HG03066 (cell line): ENCODE data around the gene B3GNT7.
"Not testable (repeated sequence)": the region's sequence is repeated elsewhere in the genome, so short reads cannot be mapped to it uniquely, and the experiment has no call there.

ENCODE experiments used
- ATAC-seq: cut with Tn5 transposase; IDR thresholded peaks from one replicate; pipeline ENCODE4 v1.9.1; 2021; ENCODE audit warnings: low read depth; ENCODE audit not compliant: unreplicated experiment

The B3GNT7 gene

DNA sequence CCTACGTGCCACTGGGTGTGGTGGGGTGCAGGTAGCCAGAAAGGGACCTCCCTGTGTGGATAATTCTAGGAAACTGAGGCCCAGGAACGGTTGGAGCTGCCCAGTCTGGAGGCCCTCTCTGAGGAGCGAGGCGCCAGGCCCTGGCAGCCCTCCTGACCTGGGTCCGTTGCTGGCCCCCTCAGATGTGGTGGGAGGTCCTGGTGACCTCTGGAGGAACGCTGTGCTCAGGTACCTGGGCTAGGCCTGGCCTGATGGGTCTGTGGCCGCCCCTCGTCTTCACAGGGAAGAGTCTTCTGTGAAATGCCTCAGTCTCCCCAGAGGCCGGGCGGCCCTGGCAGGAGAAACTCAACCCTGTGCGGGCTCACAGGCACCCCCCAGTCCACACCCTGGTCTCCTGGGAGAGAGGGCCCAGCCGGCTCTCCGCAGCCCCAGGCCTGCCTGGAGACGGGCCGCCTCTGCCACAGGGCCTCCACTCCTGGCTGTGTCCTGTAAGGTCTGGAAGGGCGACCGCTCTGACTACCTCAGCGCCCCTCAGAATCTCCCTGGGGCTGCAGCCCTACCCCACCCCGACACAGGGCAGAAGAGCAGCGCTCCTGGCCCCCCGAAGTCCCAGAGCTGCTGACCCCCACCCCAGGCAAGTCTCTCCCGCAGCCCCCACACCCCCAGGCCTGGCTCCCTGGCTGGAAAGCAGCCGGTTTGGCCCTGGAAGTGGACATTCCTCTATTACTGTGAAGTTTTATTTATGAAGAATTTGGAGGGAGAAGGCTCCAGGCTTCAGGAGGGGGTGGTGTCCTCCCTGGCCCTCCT lies 3.7 kb downstream of the B3GNT7 start:
- ATAC-seq = no peak

DNA sequence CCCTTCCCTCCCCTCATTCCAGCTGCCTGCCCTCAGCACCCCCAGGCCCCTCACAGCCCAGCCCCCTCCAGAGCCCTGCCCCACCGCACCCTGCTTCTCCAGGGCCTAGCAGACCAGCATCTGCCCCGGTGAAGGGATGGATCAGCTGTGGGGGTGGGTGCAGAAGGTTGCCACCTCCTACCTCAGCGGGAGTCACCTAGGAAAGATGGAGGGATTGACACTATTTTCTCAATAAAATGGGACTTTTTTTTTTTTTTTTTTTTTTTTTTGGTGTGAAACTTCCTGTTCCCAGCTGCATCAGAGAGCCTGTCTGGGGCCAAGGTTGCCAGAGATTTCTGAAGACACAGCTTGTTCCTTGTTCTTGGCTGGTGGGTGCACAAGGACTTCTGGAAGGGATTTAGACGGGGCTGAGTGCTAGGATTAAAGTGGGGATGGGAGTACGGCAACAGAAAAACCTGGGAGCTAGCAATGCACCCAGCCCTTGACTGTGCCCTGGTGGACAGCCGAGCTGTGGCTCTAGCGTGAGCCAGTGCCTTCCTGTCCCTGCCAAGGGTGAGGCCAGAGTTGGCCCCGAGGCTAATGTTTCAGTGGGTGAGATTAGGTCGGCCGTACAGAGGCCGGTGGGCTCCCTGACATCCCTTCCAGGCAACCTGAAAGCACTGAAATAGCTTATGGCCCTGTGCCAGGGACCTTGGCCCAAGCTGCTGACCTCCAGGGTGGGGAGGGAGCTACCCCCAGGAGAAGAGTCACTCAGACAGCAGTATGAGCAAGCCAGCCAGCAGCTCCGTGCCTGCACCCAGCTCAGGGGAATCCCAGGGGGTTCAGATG lies 4.6 kb downstream of the B3GNT7 start:
- no peak for ATAC-seq

DNA sequence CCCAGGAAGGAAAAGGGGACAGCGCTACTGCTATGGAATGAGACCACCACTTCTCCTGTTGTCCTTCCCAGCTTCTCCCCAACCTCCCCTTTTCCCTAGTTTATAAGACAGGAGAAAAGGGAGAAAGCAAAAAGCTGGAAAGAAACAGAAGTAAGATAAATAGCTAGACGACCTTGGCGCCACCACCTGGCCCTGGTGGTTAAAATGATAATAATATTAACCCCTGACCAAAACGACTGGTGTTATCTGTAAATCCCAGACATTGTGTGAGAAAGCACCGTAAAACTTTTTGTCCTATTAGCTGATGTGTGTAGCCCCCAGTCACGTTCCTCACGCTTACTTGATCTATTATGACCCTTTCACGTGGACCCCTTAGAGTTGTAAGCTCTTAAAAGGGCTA lies 5.2 kb downstream of the B3GNT7 start:
- not testable (repeated sequence) for ATAC-seq

DNA sequence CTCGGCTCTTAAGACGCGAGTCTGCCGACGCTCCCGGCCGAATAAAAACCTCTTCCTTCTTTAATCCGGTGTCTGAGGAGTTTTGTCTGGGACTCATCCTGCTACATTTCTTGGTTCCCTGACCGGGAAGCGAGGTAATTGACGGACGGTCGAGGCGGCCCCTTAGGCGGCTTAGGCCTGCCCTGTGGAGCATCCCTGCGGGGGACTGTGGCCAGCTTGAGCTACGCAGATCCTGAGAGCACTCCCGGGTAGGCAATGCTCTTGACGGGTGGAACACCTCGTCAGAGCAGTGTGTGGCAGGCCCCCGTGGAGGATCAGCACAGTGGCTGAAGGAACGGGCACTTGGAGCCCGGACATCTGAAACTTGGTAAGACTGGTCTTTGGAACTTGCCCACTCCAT lies 5.6 kb downstream of the B3GNT7 start:
- not testable (repeated sequence) for ATAC-seq

DNA sequence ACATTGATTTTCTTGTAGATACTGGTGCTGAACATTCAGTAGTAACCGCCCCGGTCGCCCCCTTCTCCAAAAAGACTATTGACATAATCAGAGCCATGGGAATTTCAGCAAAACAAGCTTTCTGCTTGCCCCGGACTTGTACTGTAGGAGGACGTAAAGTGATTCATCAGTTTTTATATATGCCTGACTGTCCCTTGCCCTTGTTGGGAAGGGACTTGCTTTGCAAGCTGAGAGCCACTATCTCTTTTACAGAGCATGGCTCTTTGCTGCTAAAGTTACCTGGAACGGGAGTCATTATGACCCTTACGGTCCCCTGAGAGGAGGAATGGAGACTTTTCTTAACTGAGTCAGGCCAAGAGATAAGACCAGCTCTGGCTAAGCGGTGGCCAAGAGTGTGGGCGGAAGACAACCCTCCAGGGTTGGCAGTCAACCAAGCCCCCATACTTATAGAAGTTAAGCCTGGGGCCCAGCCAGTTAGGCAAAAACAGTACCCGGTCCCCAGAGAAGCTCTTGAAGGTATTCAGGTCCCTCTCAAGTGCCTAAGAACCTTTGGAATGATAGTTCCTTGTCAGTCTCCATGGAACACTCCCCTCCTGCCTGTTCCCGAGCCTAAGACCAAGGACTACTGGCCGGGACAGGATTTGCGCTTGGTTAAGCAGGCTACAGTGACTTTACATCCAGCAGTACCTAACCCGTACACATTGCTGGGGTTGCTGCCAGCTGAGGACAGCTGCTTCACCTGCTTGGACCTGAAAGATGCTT lies 8.1 kb downstream of the B3GNT7 start:
- not testable (repeated sequence) for ATAC-seq

DNA sequence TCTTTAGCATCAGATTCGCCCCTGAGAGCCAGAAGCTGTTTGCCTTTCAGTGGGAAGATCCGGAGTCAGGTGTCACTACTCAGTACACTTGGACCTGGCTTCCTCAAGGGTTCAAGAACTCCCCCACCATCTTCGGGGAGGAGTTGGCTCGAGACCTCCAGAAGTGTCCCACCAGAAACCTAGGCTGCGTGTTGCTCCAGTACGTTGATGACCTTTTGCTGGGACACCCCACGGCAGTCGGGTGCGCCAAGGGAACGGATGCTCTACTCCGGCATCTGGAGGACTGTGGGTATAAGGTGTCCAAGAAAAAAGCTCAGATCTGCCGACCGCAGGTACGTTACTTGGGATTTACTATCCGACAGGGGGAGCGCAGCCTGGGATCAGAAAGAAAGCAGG lies 8.7 kb downstream of the B3GNT7 start:
- not testable (repeated sequence) for ATAC-seq

DNA sequence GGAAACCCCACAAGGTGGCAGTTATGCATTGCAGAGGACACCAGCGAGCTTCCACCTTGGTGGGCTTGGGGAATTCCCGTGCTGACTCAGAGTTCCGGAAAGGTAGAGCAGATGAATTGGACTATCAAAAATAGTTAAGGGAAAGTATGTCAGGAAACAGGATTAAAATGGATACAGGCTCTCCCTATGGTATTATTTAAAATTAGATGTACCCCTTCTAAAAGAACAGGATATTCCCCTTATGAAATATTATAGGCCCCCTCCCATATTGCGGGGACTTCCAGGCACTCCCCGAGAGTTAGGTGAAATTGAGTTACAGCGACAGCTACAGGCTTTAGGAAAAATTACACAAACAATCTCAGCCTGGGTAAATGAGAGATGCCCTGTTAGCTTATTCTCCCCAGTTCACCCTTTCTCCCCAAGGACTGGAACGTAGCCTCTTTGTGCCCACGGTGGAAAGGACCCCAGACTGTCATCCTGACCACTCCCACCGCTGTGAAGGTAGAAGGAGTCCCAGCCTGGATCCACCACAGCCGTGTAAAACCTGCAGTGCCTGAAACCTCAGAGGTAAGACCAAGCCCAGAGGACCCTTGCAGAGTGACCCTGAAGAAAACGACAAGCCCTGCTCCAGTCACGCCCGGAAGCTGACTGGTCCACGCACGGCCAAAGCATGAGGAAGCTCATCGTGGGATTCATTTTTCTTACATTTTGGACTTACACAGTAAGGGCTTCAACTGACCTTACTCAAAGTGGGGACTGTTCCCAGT lies 10.3 kb downstream of the B3GNT7 start:
- not testable (repeated sequence) for ATAC-seq

DNA sequence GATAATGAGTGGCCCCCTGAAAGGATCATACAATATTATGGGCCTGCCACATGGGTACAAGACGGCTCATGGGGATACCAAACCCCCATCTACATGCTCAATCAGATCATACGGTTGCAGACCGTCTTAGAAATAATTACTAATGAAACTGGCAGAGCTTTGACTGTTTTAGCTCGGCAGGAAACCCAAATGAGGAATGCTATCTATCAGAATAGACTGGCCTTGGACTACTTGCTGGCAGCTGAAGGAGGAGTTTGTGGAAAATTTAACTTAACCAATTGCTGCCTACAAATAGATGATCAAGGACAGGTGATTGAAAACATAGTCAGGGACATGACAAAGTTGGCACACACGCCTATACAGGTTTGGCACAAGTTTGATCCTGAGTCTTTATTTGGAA lies 12.2 kb downstream of the B3GNT7 start:
- ATAC-seq = not testable (repeated sequence)

DNA sequence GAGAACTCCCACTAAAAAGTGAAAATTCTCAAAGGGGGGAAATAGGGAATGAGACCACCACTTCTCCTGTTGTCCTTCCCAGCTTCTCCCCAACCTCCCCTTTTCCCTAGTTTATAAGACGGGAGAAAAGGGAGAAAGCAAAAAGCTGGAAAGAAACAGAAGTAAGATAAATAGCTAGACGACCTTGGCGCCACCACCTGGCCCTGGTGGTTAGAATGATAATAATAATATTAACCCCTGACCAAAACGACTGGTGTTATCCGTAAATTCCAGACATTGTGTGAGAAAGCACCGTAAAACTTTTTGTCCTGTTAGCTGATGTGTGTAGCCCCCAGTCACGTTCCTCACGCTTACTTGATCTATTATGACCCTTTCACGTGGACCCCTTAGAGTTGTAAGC lies 12.8 kb downstream of the B3GNT7 start:
- not testable (repeated sequence) for ATAC-seq

DNA sequence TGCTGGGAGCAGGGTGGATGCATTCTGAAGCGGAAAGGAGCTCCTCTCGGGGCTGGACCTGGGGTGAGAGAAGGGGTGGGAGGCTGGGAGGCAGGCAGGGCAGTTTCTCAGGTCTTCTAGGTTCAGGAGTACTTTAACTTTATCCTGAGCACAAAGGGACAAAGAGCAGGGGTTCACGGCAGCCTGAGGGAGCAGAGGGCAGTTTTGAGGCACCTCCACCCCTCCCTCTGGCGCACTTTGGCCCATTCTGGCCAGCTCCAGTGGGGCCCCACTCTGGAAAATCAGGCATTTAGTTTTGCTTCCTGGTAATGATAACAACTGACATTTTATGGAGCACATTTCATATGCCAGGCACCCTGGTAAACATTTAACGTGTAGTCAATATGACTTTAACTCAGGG lies 14.3 kb downstream of the B3GNT7 start:
- ATAC-seq = no peak

DNA sequence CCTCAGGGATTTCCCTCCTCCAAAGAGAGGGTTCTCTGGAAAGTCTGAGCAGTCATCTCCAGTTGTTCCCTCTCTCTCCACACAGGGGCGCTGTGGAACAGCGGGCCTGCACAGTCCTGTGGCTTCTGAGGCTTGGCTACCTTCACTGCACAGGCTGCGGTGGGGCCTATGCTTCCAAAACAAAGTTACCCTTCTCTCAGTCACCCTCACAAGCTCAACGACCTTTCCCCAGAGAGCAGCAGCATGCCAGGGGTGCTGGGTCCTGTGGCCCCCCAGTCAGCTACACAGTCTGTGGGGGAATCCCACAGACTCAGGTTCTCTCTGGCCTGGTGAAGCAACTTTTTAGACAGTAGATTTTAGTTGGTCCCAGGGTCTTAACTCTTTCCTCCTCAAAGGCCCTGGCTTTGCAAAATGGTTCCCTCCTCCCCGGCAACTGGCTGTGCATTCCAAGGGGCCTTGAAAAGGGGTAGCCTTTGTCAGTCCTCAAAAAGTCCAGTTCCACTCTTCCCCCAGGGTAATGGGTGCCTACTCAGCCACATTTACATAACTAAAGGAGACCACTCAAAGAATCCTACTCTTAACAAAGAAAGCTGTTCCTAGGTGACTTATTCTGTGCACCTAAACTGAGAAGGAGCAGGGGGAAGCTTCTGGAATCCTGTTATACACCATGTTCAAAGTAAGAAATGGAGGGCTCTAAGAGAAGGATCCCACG lies 14.9 kb downstream of the B3GNT7 start:
- no peak for ATAC-seq

DNA sequence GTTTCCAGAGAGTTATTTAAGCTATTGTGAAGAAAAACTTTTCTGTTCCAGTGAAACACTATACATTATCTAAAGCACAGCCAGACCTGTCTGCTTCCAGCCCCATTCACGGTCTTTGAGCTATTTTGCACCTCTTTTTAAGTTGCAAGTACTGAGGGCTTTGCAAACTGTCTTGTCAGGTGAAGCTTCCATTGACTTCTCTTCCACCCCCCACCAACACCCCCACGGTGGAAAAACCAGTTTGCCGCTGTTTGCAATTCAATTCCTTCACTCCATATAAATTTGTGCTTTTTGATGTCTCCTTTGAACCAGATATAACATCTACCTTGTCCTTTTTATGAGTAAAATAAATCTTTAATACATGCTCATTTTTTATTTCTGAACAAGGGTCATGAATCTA lies 15.7 kb downstream of the B3GNT7 start:
- ATAC-seq = no peak

DNA sequence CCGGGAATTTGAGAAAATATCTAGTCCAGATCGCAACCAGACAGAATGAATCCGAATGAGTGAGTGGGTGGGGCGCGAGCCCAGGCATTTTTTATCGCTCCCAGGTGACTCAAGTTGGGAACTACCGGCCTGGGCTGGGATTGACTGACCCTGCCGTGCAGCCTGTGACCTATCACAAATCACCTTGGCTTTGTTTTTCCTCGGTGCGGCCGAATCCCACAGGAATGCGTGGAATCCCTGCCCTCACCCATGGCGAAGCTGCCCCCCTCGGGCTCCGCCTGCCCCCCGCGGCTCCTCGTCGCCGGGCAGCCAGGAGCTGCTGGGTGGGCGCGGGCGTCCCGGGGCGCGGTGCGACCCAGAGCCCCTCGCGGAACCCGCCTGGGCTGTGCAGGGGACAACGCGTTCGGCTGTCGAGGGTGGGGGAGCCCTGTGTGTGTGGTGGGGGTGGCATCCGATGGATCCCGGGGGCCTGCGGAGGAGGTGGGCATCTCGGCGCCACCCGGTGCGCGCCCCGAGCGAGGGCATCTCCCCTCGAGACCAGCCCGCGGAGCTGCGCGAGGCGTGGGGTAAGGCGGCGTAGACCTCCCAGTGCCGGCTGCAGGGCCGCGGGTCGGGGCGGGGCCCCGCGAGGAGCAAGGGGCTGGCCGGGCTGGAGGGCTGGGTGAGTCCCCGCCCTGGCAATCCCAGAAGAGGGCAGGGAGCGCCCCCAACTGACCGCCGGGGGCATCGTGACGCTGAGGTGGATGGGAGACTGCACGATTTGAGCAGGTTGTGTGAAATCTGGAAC lies 16.5 kb downstream of the B3GNT7 start:
- ATAC-seq = peak; percentile 92

DNA sequence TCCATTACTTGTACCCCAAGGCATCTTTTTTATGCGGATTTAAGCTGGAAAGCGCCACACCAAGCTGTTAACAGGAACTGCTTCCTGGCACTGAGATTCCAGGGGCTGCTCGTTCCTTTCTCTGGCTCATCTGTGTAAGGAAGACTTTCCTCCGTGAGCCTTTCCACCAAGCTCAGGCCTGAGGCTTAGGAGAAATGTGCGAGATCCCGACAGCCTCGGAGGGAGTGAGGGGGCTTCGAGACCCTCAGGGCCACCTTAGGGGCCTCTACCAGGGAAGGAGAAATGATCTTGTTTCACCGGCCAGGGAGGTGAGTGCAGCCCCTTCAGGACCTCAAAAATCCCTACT lies 17.1 kb downstream of the B3GNT7 start:
- no peak for ATAC-seq

DNA sequence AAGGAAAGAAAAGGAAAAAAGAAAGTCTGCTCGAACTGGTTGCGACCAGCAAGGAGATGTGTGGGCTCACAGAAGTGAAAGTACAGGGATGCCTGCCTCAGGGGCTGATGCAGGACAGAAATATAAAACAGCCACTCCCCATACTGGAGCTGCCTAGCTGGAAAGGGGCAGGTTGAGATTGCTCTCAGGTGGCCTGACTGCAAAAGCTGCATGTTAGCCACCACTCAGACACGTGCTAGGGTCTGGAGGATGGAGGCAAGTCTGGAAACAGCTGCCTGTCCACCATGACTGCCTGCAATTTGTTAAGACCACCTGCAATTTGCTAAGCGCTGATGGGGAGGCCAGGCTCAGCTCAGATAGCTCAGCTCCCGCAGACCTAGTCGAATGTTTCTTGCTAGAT lies 17.9 kb downstream of the B3GNT7 start:
- no peak for ATAC-seq

DNA sequence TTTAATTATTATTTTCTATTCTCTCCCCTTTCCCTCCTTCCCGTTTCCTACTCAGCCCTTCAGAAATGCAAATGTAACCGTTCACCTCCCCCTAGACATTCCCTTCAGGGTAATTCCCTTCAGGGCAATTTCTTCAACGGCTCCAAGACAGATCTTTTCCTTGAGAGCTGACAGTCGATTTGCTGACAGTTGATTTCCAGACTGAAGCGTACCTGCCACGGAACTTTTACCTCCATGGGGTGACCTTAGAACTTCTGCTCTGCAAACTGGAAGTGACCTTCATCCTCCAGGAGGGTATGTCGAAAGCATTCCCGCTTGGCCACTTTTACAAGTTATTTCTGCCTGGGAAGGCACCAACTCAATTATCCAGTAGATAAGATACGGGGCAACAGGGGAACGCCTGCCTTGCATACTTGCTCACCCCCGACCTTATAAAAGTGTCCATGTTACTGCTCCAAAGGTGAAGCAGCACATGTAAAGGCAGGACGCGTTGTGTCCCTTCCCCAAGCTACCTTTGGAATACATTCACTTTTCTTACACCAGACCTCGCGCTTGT lies 18.5 kb downstream of the B3GNT7 start:
- ATAC-seq = no peak

DNA sequence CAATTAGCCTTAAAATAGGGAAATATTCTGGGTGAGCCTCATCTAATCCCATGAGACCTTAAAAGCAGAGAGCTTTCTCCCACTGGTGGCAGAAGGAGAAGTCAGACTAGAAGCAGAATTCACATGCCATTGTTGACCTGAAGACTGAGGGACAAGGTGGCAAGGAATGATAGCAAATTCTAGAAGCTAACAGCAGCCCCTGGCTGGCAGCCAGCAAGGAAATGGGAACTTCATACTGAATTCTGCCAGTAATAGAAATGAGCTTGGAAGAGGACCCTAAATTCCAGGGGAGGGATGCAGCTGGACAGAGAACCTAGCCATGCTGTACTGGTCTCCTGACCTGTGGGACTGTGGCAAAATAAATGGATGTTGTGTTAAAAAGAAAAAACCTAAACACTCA lies 19.5 kb downstream of the B3GNT7 start:
- no peak for ATAC-seq

DNA sequence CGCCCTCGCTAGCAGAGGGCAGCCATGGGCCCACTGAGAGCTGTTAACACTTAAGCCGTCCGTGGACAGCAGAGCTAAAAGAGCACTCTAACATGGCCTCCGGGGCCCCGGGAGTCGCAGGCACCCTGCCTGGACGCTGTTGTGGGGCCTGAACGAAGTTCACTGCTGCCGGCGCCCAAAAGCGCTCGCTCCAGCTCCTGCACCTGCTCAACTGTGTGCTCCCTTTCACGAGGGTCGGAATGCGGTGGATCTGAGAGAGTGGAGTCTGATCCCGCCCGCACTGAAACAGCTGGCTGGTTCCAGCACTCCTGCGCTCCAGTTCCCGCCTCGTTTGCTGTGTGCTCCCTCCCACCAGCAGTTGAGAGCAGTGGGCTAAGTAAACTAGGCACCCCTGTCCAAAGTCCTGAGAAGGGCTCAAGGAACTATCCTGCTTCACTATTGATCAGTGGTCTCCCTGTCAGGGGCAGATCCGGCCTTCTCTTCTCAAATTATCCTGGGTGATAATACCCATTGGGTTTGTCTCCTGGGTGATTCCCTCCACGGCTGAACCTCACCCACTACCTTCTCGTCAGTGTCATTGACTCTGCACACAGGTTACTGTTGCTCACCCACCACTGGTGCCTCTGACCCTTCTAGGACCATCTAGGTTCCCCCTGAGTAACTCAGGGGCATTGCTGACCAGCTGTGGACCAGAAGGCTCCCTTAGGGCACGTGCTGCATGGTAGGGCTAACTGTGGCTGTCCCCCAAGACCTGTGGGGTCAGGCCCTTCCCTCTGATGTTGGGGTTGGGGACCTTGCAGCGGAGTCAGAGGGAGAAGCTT lies 23.5 kb downstream of the B3GNT7 start:
- ATAC-seq = no peak
